22Rv1 (cell line): Measurements from ENCODE around the gene TRNP1.

Source experiments
- ZFX ChIP-seq: fragments of 450-650 bp; IDR thresholded peaks from 2 replicates; pipeline ENCODE4 v1.6.1; 2017; ENCODE audit warnings: antibody characterized with exemption, borderline replicate concordance
- TF ChIP-seq, protein P1 (sequence below): fragments of 450-650 bp; IDR thresholded peaks from 2 replicates; pipeline ENCODE4 v1.5.1; 2017; ENCODE audit warnings: mild to moderate bottlenecking

DNA sequence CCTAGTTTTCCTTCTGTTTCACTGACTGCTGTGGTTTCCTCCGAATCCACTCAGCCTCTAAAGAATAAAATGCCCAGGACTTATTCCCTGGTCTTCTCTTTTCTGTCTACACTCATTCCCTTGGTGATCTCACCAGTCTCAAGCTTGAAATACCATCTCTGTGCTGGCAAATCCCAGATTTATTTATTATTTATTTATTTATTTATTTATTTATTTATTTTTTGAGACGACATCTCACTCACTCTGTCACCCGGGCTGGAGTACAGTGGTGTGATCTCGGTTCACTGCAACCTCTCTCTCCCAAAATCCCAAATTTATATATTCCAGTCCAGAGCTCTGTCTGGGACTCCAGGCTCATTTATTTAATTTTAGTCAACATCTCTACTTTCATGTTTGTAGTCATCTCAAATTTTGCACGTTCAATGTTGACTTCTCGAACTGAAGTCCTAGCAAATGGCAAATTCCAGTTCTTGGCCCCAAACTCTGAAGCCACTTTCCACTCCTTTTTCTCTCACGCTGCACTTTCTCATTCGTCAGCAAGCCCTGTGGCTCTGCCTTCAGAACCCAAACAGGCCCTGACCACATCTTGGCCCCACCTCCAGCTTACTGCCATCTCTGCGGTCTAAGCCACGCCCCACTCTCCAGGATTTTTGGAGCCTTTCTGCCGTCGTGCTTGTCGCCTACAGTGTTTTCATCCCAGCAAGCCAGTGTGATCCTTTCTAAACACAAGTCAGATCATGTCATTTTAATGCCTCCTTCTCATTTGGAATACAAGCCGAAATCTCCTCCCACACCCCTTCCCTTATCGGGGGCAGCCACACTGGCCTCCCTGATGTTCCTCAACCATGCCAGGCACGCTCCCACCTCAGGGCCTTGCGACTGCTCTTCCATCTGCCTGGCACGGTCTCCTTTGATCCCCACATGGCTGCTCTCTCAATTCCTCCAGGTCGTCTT is 33.4 kb downstream of the TRNP1 start:
- TF ChIP-seq, protein P1, sequence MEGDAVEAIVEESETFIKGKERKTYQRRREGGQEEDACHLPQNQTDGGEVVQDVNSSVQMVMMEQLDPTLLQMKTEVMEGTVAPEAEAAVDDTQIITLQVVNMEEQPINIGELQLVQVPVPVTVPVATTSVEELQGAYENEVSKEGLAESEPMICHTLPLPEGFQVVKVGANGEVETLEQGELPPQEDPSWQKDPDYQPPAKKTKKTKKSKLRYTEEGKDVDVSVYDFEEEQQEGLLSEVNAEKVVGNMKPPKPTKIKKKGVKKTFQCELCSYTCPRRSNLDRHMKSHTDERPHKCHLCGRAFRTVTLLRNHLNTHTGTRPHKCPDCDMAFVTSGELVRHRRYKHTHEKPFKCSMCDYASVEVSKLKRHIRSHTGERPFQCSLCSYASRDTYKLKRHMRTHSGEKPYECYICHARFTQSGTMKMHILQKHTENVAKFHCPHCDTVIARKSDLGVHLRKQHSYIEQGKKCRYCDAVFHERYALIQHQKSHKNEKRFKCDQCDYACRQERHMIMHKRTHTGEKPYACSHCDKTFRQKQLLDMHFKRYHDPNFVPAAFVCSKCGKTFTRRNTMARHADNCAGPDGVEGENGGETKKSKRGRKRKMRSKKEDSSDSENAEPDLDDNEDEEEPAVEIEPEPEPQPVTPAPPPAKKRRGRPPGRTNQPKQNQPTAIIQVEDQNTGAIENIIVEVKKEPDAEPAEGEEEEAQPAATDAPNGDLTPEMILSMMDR = no peak
- no peak for TF ChIP-seq ZFX
